H1 (cell line): ENCODE measurements around the gene H2BK1. TPM values are rescaled to one million over a fixed set of nuclear protein-coding genes. Genes with fewer than 3 reads are reported as not detected.

ENCODE experiments used
- CTCF ChIA-PET: fragments of 300-600 bp; sonication (Branson Sonifier 250); formaldehyde crosslinking; loops from one replicate; lab custom pipeline; 2021; ENCODE audit not compliant: partially characterized antibody; lab: Charles Lee
- POLR2A ChIA-PET: fragments of 300-600 bp; sonication (Branson Sonifier 250); formaldehyde crosslinking; loops from one replicate; lab custom pipeline; 2021; ENCODE audit warnings: inconsistent platforms; ENCODE audit not compliant: partially characterized antibody; lab: Charles Lee
- DNase-seq, 2 experiments: peaks; one replicate each; pipeline versions ENCODE4 v3.0.0 to v3.0.0-alpha.2; 2010 to 2022; ENCODE audit warnings: low spot score in 2 of 2, low read depth in 1 of 2, mixed read lengths in 1 of 2
- FAIRE-seq: peaks from 2 replicates; lab custom pipeline; 2011; peaks lifted over from hg19 to GRCh38; lab: Jason Lieb, UNC
- H2AFZ ChIP-seq: 2 replicates; pipeline ENCODE4 v1.8.1; 2012; ENCODE audit warnings: low read length, inconsistent platforms
- H2AK5ac ChIP-seq: 2 replicates; pipeline ENCODE4 v1.6.1; 2013; ENCODE audit warnings: low read depth, low read length
- H2BK120ac ChIP-seq: replicated peaks from 2 replicates; pipeline ENCODE3; 2013; ENCODE audit warnings: low read depth, low read length, inconsistent platforms
- H2BK12ac ChIP-seq: 2 replicates; pipeline ENCODE4 v1.6.1; 2013; ENCODE audit warnings: low read depth, low read length
- H2BK15ac ChIP-seq: 2 replicates; pipeline ENCODE4 v1.6.1; 2013; ENCODE audit warnings: low read length
- H2BK20ac ChIP-seq: 2 replicates; pipeline ENCODE4 v1.6.1; 2013; ENCODE audit warnings: low read length
- H2BK5ac ChIP-seq: 2 replicates; pipeline ENCODE4 v1.6.1; 2013; ENCODE audit warnings: low read depth, low read length
- H3K14ac ChIP-seq: 2 replicates; pipeline ENCODE4 v1.6.1; 2013; ENCODE audit warnings: inconsistent platforms; ENCODE audit not compliant: insufficient read length
- H3K18ac ChIP-seq: 2 replicates; pipeline ENCODE4 v1.6.1; 2013; ENCODE audit warnings: low read length; ENCODE audit errors: extremely low read depth
- H3K23ac ChIP-seq: 2 replicates; pipeline ENCODE4 v1.6.1; 2013; ENCODE audit warnings: inconsistent platforms; ENCODE audit not compliant: insufficient read length
- H3K23me2 ChIP-seq: 2 replicates; pipeline ENCODE4 v1.6.1; 2013; ENCODE audit warnings: low read depth, low read length
- H3K27ac ChIP-seq: 2 replicates; pipeline ENCODE4 v1.6.1; 2011; ENCODE audit warnings: low read depth, low read length, inconsistent platforms
- H3K27me3 ChIP-seq, 4 experiments: replicated peaks in 1 of 4; 1 replicate in 1 of 4; 2 replicates in 3 of 4; pipeline versions ENCODE4 v1.6.1 to v1.8.1; 2011 to 2013; ENCODE audit warnings: low read length in 3 of 4, mild to moderate bottlenecking in 3 of 4, inconsistent platforms in 2 of 4, mixed read lengths in 2 of 4, moderate library complexity in 1 of 4; ENCODE audit not compliant: control insufficient read depth in 3 of 4, insufficient read depth in 3 of 4; ENCODE audit errors: extremely low read depth in 1 of 4
- H3K36me3 ChIP-seq, 4 experiments: 2 replicates each; pipeline versions ENCODE4 v1.6.1 to v1.8.1; 2011 to 2013; ENCODE audit warnings: mild to moderate bottlenecking in 4 of 4, low read length in 3 of 4, moderate library complexity in 2 of 4, control low read depth in 1 of 4, inconsistent platforms in 1 of 4; ENCODE audit not compliant: insufficient read depth in 4 of 4, control insufficient read depth in 2 of 4
- H3K4ac ChIP-seq: replicated peaks from 2 replicates; pipeline ENCODE3; 2013; ENCODE audit warnings: low read length, low read depth, mixed read lengths, inconsistent platforms; ENCODE audit not compliant: insufficient read length
- H3K4me1 ChIP-seq, 4 experiments: replicated peaks in 1 of 4; 1 replicate in 1 of 4; 2 replicates in 3 of 4; pipeline versions ENCODE4 v1.6.1 to v1.8.1; 2011 to 2013; ENCODE audit warnings: low read length in 3 of 4, inconsistent platforms in 2 of 4, mixed read lengths in 1 of 4; ENCODE audit not compliant: insufficient read depth in 4 of 4, control insufficient read depth in 3 of 4
- H3K4me2 ChIP-seq, 2 experiments: 2 replicates each; pipeline versions ENCODE4 v1.6.1 to v1.8.1; 2011 to 2013; ENCODE audit warnings: low read depth in 2 of 2, low read length in 2 of 2, control low read depth in 1 of 2, inconsistent platforms in 1 of 2, mild to moderate bottlenecking in 1 of 2; ENCODE audit not compliant: insufficient read depth in 1 of 2
- H3K4me3 ChIP-seq, 4 experiments: fragments of 200-600, 300-600 bp in 1 of 4; sonication (generic), shearing (Covaris generic), sonication (Bioruptor Twin) in 1 of 4; 2 replicates each; pipeline versions ENCODE4 v1.5.1 to v1.8.1; 2011 to 2016; ENCODE audit warnings: low read length in 4 of 4, low read depth in 3 of 4, control low read depth in 2 of 4, inconsistent platforms in 2 of 4, mild to moderate bottlenecking in 2 of 4, mixed read lengths in 1 of 4, moderate library complexity in 1 of 4; ENCODE audit not compliant: insufficient read depth in 2 of 4; ENCODE audit errors: extremely low read depth in 1 of 4
- H3K56ac ChIP-seq: replicated peaks from 2 replicates; pipeline ENCODE3; 2013; ENCODE audit warnings: low read depth, mild to moderate bottlenecking, mixed read lengths, low read length, inconsistent platforms; ENCODE audit not compliant: insufficient read length
- H3K79me1 ChIP-seq: 2 replicates; pipeline ENCODE4 v1.6.1; 2013; ENCODE audit warnings: low read depth, low read length, control low read depth
- H3K79me2 ChIP-seq, 2 experiments: 2 replicates each; pipeline versions ENCODE4 v1.6.1 to v1.8.1; 2012 to 2013; ENCODE audit warnings: low read length in 2 of 2, mild to moderate bottlenecking in 2 of 2, inconsistent platforms in 1 of 2; ENCODE audit not compliant: insufficient read depth in 2 of 2, control insufficient read depth in 1 of 2
- H3K9ac ChIP-seq, 4 experiments: replicated peaks in 1 of 4; 1 replicate in 1 of 4; 2 replicates in 3 of 4; pipeline versions ENCODE4 v1.6.1 to v1.8.1; 2011 to 2013; ENCODE audit warnings: low read depth in 3 of 4, low read length in 3 of 4, control low read depth in 2 of 4, mild to moderate bottlenecking in 2 of 4, moderate library complexity in 2 of 4, inconsistent platforms in 1 of 4; ENCODE audit errors: extremely low read depth in 1 of 4
- H3K9me3 ChIP-seq, 2 experiments: 2 replicates each; pipeline versions ENCODE4 v1.6.1 to v1.8.1; 2012 to 2013; ENCODE audit warnings: mild to moderate bottlenecking in 2 of 2, moderate library complexity in 2 of 2, control low read depth in 1 of 2, inconsistent platforms in 1 of 2, low read depth in 1 of 2, low read length in 1 of 2, mixed read lengths in 1 of 2; ENCODE audit not compliant: insufficient read depth in 2 of 2
- H4K20me1 ChIP-seq, 2 experiments: replicated peaks in 1 of 2; 2 replicates each; pipeline versions ENCODE3 to v1.8.1; 2011 to 2013; ENCODE audit warnings: inconsistent platforms in 2 of 2, low read length in 2 of 2, mild to moderate bottlenecking in 1 of 2; ENCODE audit not compliant: insufficient read depth in 2 of 2, control insufficient read depth in 1 of 2
- H4K5ac ChIP-seq: 2 replicates; pipeline ENCODE4 v1.6.1; 2013; ENCODE audit warnings: low read length, low read depth, mixed read lengths, inconsistent platforms; ENCODE audit not compliant: insufficient read length
- H4K8ac ChIP-seq: 2 replicates; pipeline ENCODE4 v1.8.0; 2013; ENCODE audit warnings: mild to moderate bottlenecking, moderate library complexity, low read length, inconsistent platforms; ENCODE audit not compliant: insufficient read depth; ENCODE audit errors: extremely low read depth
- H4K91ac ChIP-seq: replicated peaks from 2 replicates; pipeline ENCODE3; 2013; ENCODE audit warnings: low read length, mixed read lengths, inconsistent platforms; ENCODE audit not compliant: insufficient read length
- FOSL1 ChIP-seq: IDR thresholded peaks from 2 replicates; pipeline ENCODE4 v1.6.1; 2011; ENCODE audit warnings: mild to moderate bottlenecking, low read depth, low read length, moderate library complexity; ENCODE audit not compliant: insufficient read depth
- RNF2 ChIP-seq: fragments of 200-900, 300-1000 bp; sonication (generic); IDR thresholded peaks from 2 replicates; pipeline ENCODE4 v1.7.1; 2016; ENCODE audit warnings: borderline replicate concordance, low read depth, mild to moderate bottlenecking, antibody characterized with exemption, low read length; ENCODE audit not compliant: poor library complexity, severe bottlenecking; ENCODE audit errors: missing control alignments
- SAP30 ChIP-seq: fragments of 300-600 bp; sonication (generic); IDR thresholded peaks from 2 replicates; pipeline ENCODE4 v1.7.1; 2012; ENCODE audit warnings: low read length, moderate library complexity, mild to moderate bottlenecking, inconsistent platforms; ENCODE audit not compliant: insufficient read depth, insufficient replicate concordance
- SIX5 ChIP-seq: IDR thresholded peaks from 2 replicates; pipeline ENCODE4 v1.6.1; 2011; ENCODE audit warnings: mild to moderate bottlenecking, low read depth, low read length
- ZNF274 ChIP-seq: IDR thresholded peaks from 2 replicates; pipeline ENCODE4 v1.7.0; 2012; ENCODE audit warnings: low read length, borderline replicate concordance; ENCODE audit errors: extremely low read depth
- WGBS, 2 experiments: shearing (Covaris generic) in 1 of 2; methylation state at CpG; one replicate each; pipeline versions ENCODE4 v1.1.6 to v1.1.7; 2013 to 2015; ENCODE audit warnings: low lambda C conversion rate in 2 of 2, mixed read lengths in 2 of 2, inconsistent platforms in 1 of 2, low coverage in 1 of 2, missing lambda C conversion rate in 1 of 2; ENCODE audit not compliant: insufficient replicate concordance in 2 of 2, insufficient coverage in 1 of 2, insufficient read length in 1 of 2; ENCODE audit errors: extremely low coverage in 1 of 2, missing lambda C conversion rate in 1 of 2; 5-methylcytosine and 5-hydroxymethylcytosine counted together
- polyA plus RNA-seq, 7 experiments: library from polyadenylated mRNA; depleted of rRNA in 3 of 7; stranded (reverse) in 5 of 7; unstranded in 2 of 7; fragments of >200 nt in 5 of 7; fragments of 200-250 nt in 2 of 7; gene quantifications; 1 replicate in 5 of 7; 2 replicates in 1 of 7; 4 replicates in 1 of 7; pipeline versions ENCODE4 v1.2.1 to v1.2.3, GENCODE V29; 2011 to 2013; ENCODE audit warnings: missing spikeins in 2 of 7, mixed read lengths in 2 of 7
- total RNA-seq: library from RNA; stranded (reverse); fragmentation: NEBNext Ultra II Directional; extraction: Animal tissue kit (Norgen Biotek cat#: 25700); gene quantifications from 2 replicates; pipeline ENCODE4 v1.2.1, GENCODE V29; 2021

The H2BK1 gene
- total and polyA plus RNA-seq, 2 of the 8 experiments (the other 6 are each of a cell fraction or from before 2014, with no cell fraction given): not detected

GRCh38 chr7:151201344-151201743 is 8.9 kb downstream of the H2BK1 start:
- Histone ChIP-seq H4K5ac (no peak overlapping the region), H3K14ac (no peak overlapping the region), H3K9ac (no peak overlapping the region), H2BK120ac (no peak overlapping the region), H3K79me1 (no peaks in the 10 kb centered on the region), H3K4me2 (no peak overlapping the region), H3K27me3 (peaks cover 0 to 3% (median 1%) of the 10 kb centered on the region in 4 experiments; a peak in 2 of 7 replicates), H3K23me2 (peaks cover 5% of the 10 kb centered on the region; the same call in 1 of the 2 replicates), H3K18ac (no peak overlapping the region), H4K8ac (no peak overlapping the region), H2BK12ac (no peak overlapping the region), H3K4ac (no peak overlapping the region), H3K9me3 (no peaks in the 10 kb centered on the region), H2BK5ac (no peak overlapping the region), H2BK20ac (no peak overlapping the region), H4K91ac (no peak overlapping the region), H2AFZ (no peak overlapping the region), H4K20me1 (no peaks in the 10 kb centered on the region), H3K4me3 (no peak overlapping the region), H3K56ac (no peak overlapping the region), H3K4me1 (peaks cover 0 to 9% (median 1%) of the 10 kb centered on the region in 4 experiments; a peak in 3 of 7 replicates), H3K23ac (no peak overlapping the region), H3K27ac (no peak overlapping the region), H3K36me3 (no peaks in the 10 kb centered on the region), H2BK15ac (no peak overlapping the region), H2AK5ac (no peak overlapping the region)
- ChIA-PET CTCF (interaction anchor here (1.6 kb wide), 1 partner anchor 8 kb away, joined by 3 read pairs; no protein-coding TSS in a partner anchor), POLR2A (interaction anchor here (0.6 to 2.4 kb wide), 2 partner anchors 9 to 102 kb away, joined by 3 to 13 read pairs; partner anchors contain the start of gene H2BK1)
- FAIRE-seq: no peak
- 77% methylated on average over 3 of the region's 3 CpGs; no CpG with 5 or more reads in 1 of the 2 experiments for WGBS, 2 experiments
- no peak for DNase-seq
- no peak for TF ChIP-seq RNF2
- TF ChIP-seq ZNF274: no peak
- TF ChIP-seq FOSL1: no peak
- no peak for TF ChIP-seq SAP30
- no peak for TF ChIP-seq SIX5
- TF ChIP-seq, all 59 proteins: peak for 0
- H3K79me2 ChIP-seq: no peaks in the 10 kb centered on the region
